SK-N-SH (cell line): ENCODE results near the gene CLSTN2. TPM values are rescaled to one million over a fixed set of nuclear protein-coding genes. Genes with fewer than 3 reads are reported as not detected.

ENCODE experiments used
- CTCF ChIA-PET: fragments of 300-600, 350-600 bp; formaldehyde crosslinking; extraction: SDS; loops from one replicate; lab custom pipeline; 2021; lab: Yijun Ruan, JAX
- POLR2A ChIA-PET: fragments of 350-600 bp; sonication (Branson Sonifier 250); formaldehyde crosslinking; extraction: SDS; loops from one replicate; lab custom pipeline; 2020; ENCODE audit warnings: antibody characterized with exemption, inconsistent platforms; lab: Yijun Ruan, JAX
- DNase-seq: peaks from one replicate; pipeline ENCODE4 v3.0.0; 2012
- H2AFZ ChIP-seq: fragments of 200-600 bp; sonication (generic); 2 replicates; pipeline ENCODE4 v1.8.1; 2016; ENCODE audit warnings: antibody characterized with exemption, mild to moderate bottlenecking, low read depth
- H3F3A ChIP-seq: fragments of 200-600 bp; sonication (generic); replicated peaks from 2 replicates; pipeline ENCODE3; 2016; ENCODE audit warnings: antibody characterized with exemption, mild to moderate bottlenecking; ENCODE audit not compliant: insufficient read depth
- H3K27ac ChIP-seq, 2 experiments: fragments of 200-500 bp in 1 of 2; fragments of 200-600 bp in 1 of 2; sonication (Bioruptor generic) in 1 of 2; sonication (generic), shearing (Covaris generic) in 1 of 2; 2 replicates each; pipeline versions ENCODE4 v1.5.1 to v1.6.1; 2014 to 2016; ENCODE audit warnings: low read depth in 2 of 2, inconsistent platforms in 1 of 2, low read length in 1 of 2, mild to moderate bottlenecking in 1 of 2, mixed read lengths in 1 of 2
- H3K27me3 ChIP-seq: fragments of 200-600 bp; sonication (generic), shearing (Covaris generic); 2 replicates; pipeline ENCODE4 v1.6.1; 2016; ENCODE audit warnings: mixed run types; ENCODE audit not compliant: insufficient read depth
- H3K36me3 ChIP-seq, 2 experiments: fragments of 200-500 bp in 1 of 2; fragments of 200-600 bp in 1 of 2; sonication (Bioruptor generic) in 1 of 2; sonication (generic) in 1 of 2; replicated peaks in 1 of 2; 2 replicates each; pipeline versions ENCODE3 to v1.5.1; 2014 to 2016; ENCODE audit warnings: low read length in 1 of 2, mild to moderate bottlenecking in 1 of 2; ENCODE audit not compliant: insufficient read depth in 2 of 2, control insufficient read depth in 1 of 2
- H3K4me1 ChIP-seq, 2 experiments: fragments of 200-500 bp in 1 of 2; fragments of 200-600 bp in 1 of 2; sonication (Bioruptor generic) in 1 of 2; sonication (generic), shearing (Covaris generic) in 1 of 2; 2 replicates each; pipeline versions ENCODE4 v1.5.1 to v1.6.1; 2014 to 2016; ENCODE audit warnings: low read depth in 1 of 2, low read length in 1 of 2, mixed run types in 1 of 2; ENCODE audit not compliant: insufficient read depth in 2 of 2, control insufficient read depth in 1 of 2
- H3K4me2 ChIP-seq: fragments of 200-600 bp; sonication (generic), shearing (Covaris generic); 2 replicates; pipeline ENCODE4 v1.6.1; 2017; ENCODE audit warnings: mixed run types
- H3K4me3 ChIP-seq, 2 experiments: fragments of 200-500 bp in 1 of 2; fragments of 200-600 bp in 1 of 2; sonication (Bioruptor generic) in 1 of 2; sonication (generic), shearing (Covaris generic) in 1 of 2; 2 replicates each; pipeline versions ENCODE4 v1.5.1 to v1.8.1; 2014 to 2016; ENCODE audit warnings: low read depth in 2 of 2, inconsistent platforms in 1 of 2, low read length in 1 of 2, mild to moderate bottlenecking in 1 of 2, mixed read lengths in 1 of 2, moderate library complexity in 1 of 2
- H3K79me2 ChIP-seq: fragments of 200-600 bp; sonication (generic); 2 replicates; pipeline ENCODE4 v1.8.1; 2017; ENCODE audit warnings: mild to moderate bottlenecking; ENCODE audit not compliant: insufficient read depth
- H3K9ac ChIP-seq: fragments of 200-600 bp; sonication (generic); 2 replicates; pipeline ENCODE4 v1.6.1; 2017; ENCODE audit warnings: mixed run types
- H3K9me2 ChIP-seq: fragments of 200-600 bp; sonication (generic); 2 replicates; pipeline ENCODE4 v1.6.1; 2017; ENCODE audit warnings: mixed run types
- H3K9me3 ChIP-seq: fragments of 200-600 bp; sonication (generic); 2 replicates; pipeline ENCODE4 v1.6.1; 2017; ENCODE audit warnings: mixed run types, mild to moderate bottlenecking, moderate library complexity
- H4K20me1 ChIP-seq: fragments of 200-600 bp; sonication (generic); 2 replicates; pipeline ENCODE4 v1.6.1; 2017; ENCODE audit warnings: mild to moderate bottlenecking, mixed run types; ENCODE audit not compliant: insufficient read depth
- CHD2 ChIP-seq: fragments of 150-350 bp; IDR thresholded peaks from 2 replicates; pipeline ENCODE4 v1.6.1; 2018; ENCODE audit warnings: low read length; ENCODE audit not compliant: partially characterized antibody
- EZH2phosphoT487 ChIP-seq: fragments of 200-600 bp; sonication (generic); IDR thresholded peaks from 2 replicates; pipeline ENCODE4 v1.6.1; 2017; ENCODE audit warnings: low read depth, mixed run types, mild to moderate bottlenecking, antibody characterized with exemption, moderate library complexity, borderline replicate concordance
- FOSL2 ChIP-seq: IDR thresholded peaks from 2 replicates; pipeline ENCODE4 v1.4.0; 2012; ENCODE audit warnings: low read depth, mild to moderate bottlenecking, moderate library complexity, borderline replicate concordance
- FOXJ3 ChIP-seq: sonication (generic); formaldehyde crosslinking; IDR thresholded peaks from 2 replicates; pipeline ENCODE4 v1.5.1; 2020; ENCODE audit warnings: mild to moderate bottlenecking, missing genetic modification reagents
- FOXM1 ChIP-seq: IDR thresholded peaks from 2 replicates; pipeline ENCODE4 v1.4.0; 2012; ENCODE audit warnings: low read depth, mild to moderate bottlenecking
- GATA2 ChIP-seq: sonication (generic); formaldehyde crosslinking; IDR thresholded peaks from 2 replicates; pipeline ENCODE4 v1.5.0; 2020; ENCODE audit warnings: mild to moderate bottlenecking, missing genetic modification reagents
- IRF3 ChIP-seq: fragments of 150-350 bp; IDR thresholded peaks from 2 replicates; pipeline ENCODE4 v1.6.1; 2016; ENCODE audit warnings: mild to moderate bottlenecking, low read depth, low read length
- JUND ChIP-seq: IDR thresholded peaks from 2 replicates; pipeline ENCODE4 v1.4.0; 2012
- MAX ChIP-seq: IDR thresholded peaks from 2 replicates; pipeline ENCODE4 v1.4.0; 2012; ENCODE audit warnings: low read depth
- MEF2A ChIP-seq: IDR thresholded peaks from 2 replicates; pipeline ENCODE4 v1.4.0; 2012; ENCODE audit warnings: low read depth, borderline replicate concordance
- MXI1 ChIP-seq: IDR thresholded peaks from 2 replicates; pipeline ENCODE4 v1.6.1; 2012; ENCODE audit warnings: mild to moderate bottlenecking, low read depth, low read length, improper control_type of control experiment
- NRF1 ChIP-seq: IDR thresholded peaks from 2 replicates; pipeline ENCODE4 v1.6.1; 2012; ENCODE audit warnings: low read depth, mild to moderate bottlenecking, low read length
- PBX3 ChIP-seq: IDR thresholded peaks from 2 replicates; pipeline ENCODE4; 2012
- RCOR1 ChIP-seq: fragments of 150-350 bp; IDR thresholded peaks from 2 replicates; pipeline ENCODE4 v1.6.1; 2017; ENCODE audit warnings: antibody characterized with exemption, low read length
- RXRA ChIP-seq: IDR thresholded peaks from 2 replicates; pipeline ENCODE4 v1.4.0; 2012; ENCODE audit warnings: low read depth, mild to moderate bottlenecking, borderline replicate concordance
- SIN3A ChIP-seq: IDR thresholded peaks from 2 replicates; pipeline ENCODE4 v1.6.1; 2012; ENCODE audit warnings: low read depth, mild to moderate bottlenecking, low read length, moderate library complexity, borderline replicate concordance
- SMC3 ChIP-seq: IDR thresholded peaks from 2 replicates; pipeline ENCODE4 v1.6.1; 2012; ENCODE audit warnings: low read depth, low read length, improper control_type of control experiment
- TCF12 ChIP-seq: IDR thresholded peaks from 2 replicates; pipeline ENCODE4 v1.4.0; 2012
- WGBS: methylation state at CpG from one replicate; pipeline ENCODE4 v1.1.6; 2017; ENCODE audit warnings: low lambda C conversion rate; 5-methylcytosine and 5-hydroxymethylcytosine counted together
- polyA plus RNA-seq, 3 experiments: library from polyadenylated mRNA; depleted of rRNA; stranded (reverse); fragments of >200 nt; gene quantifications; 2 replicates each; pipeline ENCODE4 v1.2.3, GENCODE V29; 2012
- TF ChIP-seq, protein P1 (sequence below): fragments of 150-350 bp; IDR thresholded peaks from 2 replicates; pipeline ENCODE4 v1.6.1; 2017; ENCODE audit warnings: antibody characterized with exemption, low read length, low read depth, borderline replicate concordance

Gene CLSTN2
- polyA plus RNA-seq, 1 of the 3 experiments (the other 2 are of a cell fraction) = 0.02 TPM

- no peak for TF ChIP-seq IRF3
- TF ChIP-seq TCF12 = no peak
- no peak for TF ChIP-seq FOXJ3 (CRISPR knock-in tag)
- TF ChIP-seq RCOR1 = no peak
- no peak for TF ChIP-seq PBX3
- no peak for TF ChIP-seq RXRA
- no peak for TF ChIP-seq MEF2A
- TF ChIP-seq, all 33 proteins: peak for 0
Measured at GRCh38 chr3:140062461-140062860, 127.5 kb downstream of the CLSTN2 start (continued).

- H4K20me1 ChIP-seq = no peaks in the 10 kb centered on the region
Measured at GRCh38 chr3:140067487-140067886, 132.5 kb downstream of the CLSTN2 start.

More at GRCh38 chr3:140067487-140067886, 132.5 kb downstream of the CLSTN2 start:
- no peak overlapping the region for H2AFZ ChIP-seq
- no peaks in the 10 kb centered on the region; a peak in 1 of 4 replicates for H3K4me1 ChIP-seq
- H3K9me3 ChIP-seq = no peaks in the 10 kb centered on the region
- H3K36me3 ChIP-seq = no peaks in the 10 kb centered on the region
- H3K27ac ChIP-seq = no peak overlapping the region
- TF ChIP-seq MAX (no peak), FOXJ3 (CRISPR knock-in tag) (no peak), FOXM1 (no peak), JUND (no peak), FOSL2 (no peak), IRF3 (no peak), SMC3 (no peak), NRF1 (no peak), SIN3A (no peak), MXI1 (no peak), GATA2 (CRISPR knock-in tag) (no peak), CHD2 (no peak), EZH2phosphoT487 (no peak)
- TF ChIP-seq, protein P1, sequence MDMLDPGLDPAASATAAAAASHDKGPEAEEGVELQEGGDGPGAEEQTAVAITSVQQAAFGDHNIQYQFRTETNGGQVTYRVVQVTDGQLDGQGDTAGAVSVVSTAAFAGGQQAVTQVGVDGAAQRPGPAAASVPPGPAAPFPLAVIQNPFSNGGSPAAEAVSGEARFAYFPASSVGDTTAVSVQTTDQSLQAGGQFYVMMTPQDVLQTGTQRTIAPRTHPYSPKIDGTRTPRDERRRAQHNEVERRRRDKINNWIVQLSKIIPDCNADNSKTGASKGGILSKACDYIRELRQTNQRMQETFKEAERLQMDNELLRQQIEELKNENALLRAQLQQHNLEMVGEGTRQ = no peak
- TF ChIP-seq, all 33 proteins: peak for 0
- H3K27me3 ChIP-seq = no peaks in the 10 kb centered on the region
- H3F3A ChIP-seq = no peaks in the 10 kb centered on the region
- H3K4me3 ChIP-seq = no peak overlapping the region; a peak in 1 of 4 replicates
- 6% methylated on average over 3 of the region's 3 CpGs for WGBS
- POLR2A ChIA-PET = no interaction called here
- H3K9me2 ChIP-seq = no peaks in the 10 kb centered on the region
- DNase-seq = no peak
- no peak overlapping the region for H3K9ac ChIP-seq
- no peaks in the 10 kb centered on the region for H3K79me2 ChIP-seq
- no peak overlapping the region for H3K4me2 ChIP-seq
- CTCF ChIA-PET = interaction anchor here (1.2 to 1.5 kb wide), 2 partner anchors 11 to 15 kb away, joined by 4 read pairs; no protein-coding TSS in a partner anchor
